Germinal center (tissue), 1 donor: ENCODE results near the gene CDK8.
A peak's percentile ranks its signal among the peaks of the same experiment; 100 is the strongest.
"Not testable (repeated sequence)": the region's sequence is repeated elsewhere in the genome, so short reads cannot be mapped to it uniquely, and the experiment has no call there.

Source experiments
- DNase-seq: peaks from one replicate; pipeline ENCODE4 v3.0.0; 2012; ENCODE audit warnings: mixed read lengths, low spot score

Gene CDK8

GRCh38 chr13:26253262-26253786 lies 605 bp upstream of the CDK8 start:
- DNase-seq: no peak

GRCh38 chr13:26254583-26255111 lies 718 bp downstream of the CDK8 start:
- DNase-seq: peak; percentile 30

- no peak for DNase-seq
Observed at GRCh38 chr13:26255115-26255514, 1.2 kb downstream of the CDK8 start.

- no peak for DNase-seq
Observed at GRCh38 chr13:26255691-26256277, 1.9 kb downstream of the CDK8 start.

- no peak for DNase-seq
Observed at GRCh38 chr13:26257049-26257448, 3.1 kb downstream of the CDK8 start.

GRCh38 chr13:26259634-26260033 lies 5.7 kb downstream of the CDK8 start:
- no peak for DNase-seq

GRCh38 chr13:26262156-26262555 lies 8.2 kb downstream of the CDK8 start:
- no peak for DNase-seq

- no peak for DNase-seq
Observed at GRCh38 chr13:26266311-26266710, 12.4 kb downstream of the CDK8 start.

GRCh38 chr13:26270707-26271106 lies 16.8 kb downstream of the CDK8 start:
- DNase-seq: no peak

GRCh38 chr13:26272621-26273020 lies 18.7 kb downstream of the CDK8 start:
- no peak for DNase-seq

GRCh38 chr13:26280295-26280694 lies 26.4 kb downstream of the CDK8 start:
- DNase-seq: no peak

GRCh38 chr13:26280822-26281221 lies 26.9 kb downstream of the CDK8 start:
- DNase-seq: no peak

- DNase-seq: not testable (repeated sequence)
Observed at GRCh38 chr13:26285911-26286310, 32.0 kb downstream of the CDK8 start.

- not testable (repeated sequence) for DNase-seq
Observed at GRCh38 chr13:26288838-26289237, 34.9 kb downstream of the CDK8 start.

GRCh38 chr13:26295812-26296211 lies 41.9 kb downstream of the CDK8 start:
- DNase-seq: no peak

- no peak for DNase-seq
Observed at GRCh38 chr13:26299168-26299750, 45.3 kb downstream of the CDK8 start.

GRCh38 chr13:26300140-26300539 lies 46.2 kb downstream of the CDK8 start:
- no peak for DNase-seq

- DNase-seq: no peak
Observed at GRCh38 chr13:26305676-26306075, 51.7 kb downstream of the CDK8 start.

GRCh38 chr13:26307701-26308100 lies 53.8 kb downstream of the CDK8 start:
- DNase-seq: no peak

- no peak for DNase-seq
Observed at GRCh38 chr13:26308250-26308649, 54.3 kb downstream of the CDK8 start.

GRCh38 chr13:26308836-26309235 lies 54.9 kb downstream of the CDK8 start:
- no peak for DNase-seq

GRCh38 chr13:26310003-26310402 lies 56.1 kb downstream of the CDK8 start:
- DNase-seq: no peak

GRCh38 chr13:26310470-26310869 lies 56.5 kb downstream of the CDK8 start:
- no peak for DNase-seq

GRCh38 chr13:26312019-26312418 lies 58.1 kb downstream of the CDK8 start:
- DNase-seq: not testable (repeated sequence)
